K562 (cell line): Measurements from ENCODE around the gene WASF2. TPM values are rescaled to one million over a fixed set of nuclear protein-coding genes. Genes with fewer than 3 reads are reported as not detected.
A peak's percentile ranks its signal among the peaks of the same experiment; 100 is the strongest.

Source experiments
- ATAC-seq: fragments of 200-7000 bp; cut with Tn5 transposase; 3 replicates; pipeline ENCODE4 v1.9.1; 2020; ENCODE audit warnings: moderate library complexity
- BruUV-seq: library from RNA; stranded (reverse); fragments of 400-500 nt; replicated peaks from 2 replicates; lab custom pipeline; 2021; lab: Mats Ljungman, UMichigan
- CTCF ChIA-PET: fragments of 300-600 bp; formaldehyde crosslinking; extraction: SDS; loops from one replicate; lab custom pipeline; 2021; ENCODE audit warnings: low intra/inter-chr PET ratio; lab: Yijun Ruan, JAX
- POLR2A ChIA-PET: fragments of 300-600, 350-650 bp; sonication (Branson Sonifier 250); formaldehyde crosslinking; extraction: SDS; loops from one replicate; lab custom pipeline; 2021; ENCODE audit warnings: antibody characterized with exemption, inconsistent platforms; lab: Yijun Ruan, JAX
- DNase-seq, 4 experiments: peaks; one replicate each; pipeline versions ENCODE4 v3.0.0 to v3.0.0-alpha.2; 2011 to 2018; ENCODE audit warnings: low spot score in 3 of 4, mixed read lengths in 3 of 4; ENCODE audit errors: extremely low read depth in 1 of 4
- FAIRE-seq: peaks from 2 replicates; lab custom pipeline; 2011; peaks lifted over from hg19 to GRCh38; lab: Jason Lieb, UNC
- H2AFZ ChIP-seq: 2 replicates; pipeline ENCODE4 v1.6.0; 2011; ENCODE audit warnings: low read depth, low read length, control low read depth, inconsistent platforms
- H3K27ac ChIP-seq: fragments of 200-600 bp; 3 replicates; pipeline ENCODE4 v1.8.0; 2011; ENCODE audit warnings: low read depth, mild to moderate bottlenecking, control low read depth, inconsistent platforms, low read length, moderate library complexity, mixed read lengths; ENCODE audit errors: extremely low read depth
- H3K27me3 ChIP-seq, 2 experiments: fragments of 300-600 bp in 1 of 2; 2 replicates in 1 of 2; 3 replicates in 1 of 2; pipeline versions ENCODE4 v1.6.0 to v1.8.0; 2011; ENCODE audit warnings: inconsistent platforms in 2 of 2, low read length in 2 of 2, mild to moderate bottlenecking in 1 of 2, mixed read lengths in 1 of 2, moderate library complexity in 1 of 2; ENCODE audit not compliant: control insufficient read depth in 2 of 2, insufficient read depth in 2 of 2
- H3K36me3 ChIP-seq: fragments of 300-600 bp; 3 replicates; pipeline ENCODE4 v1.8.0; 2011; ENCODE audit warnings: mild to moderate bottlenecking, low read length, inconsistent platforms; ENCODE audit not compliant: control insufficient read depth, insufficient read depth
- H3K4me1 ChIP-seq, 2 experiments: fragments of 200-600 bp in 1 of 2; replicated peaks in 1 of 2; 2 replicates in 1 of 2; 3 replicates in 1 of 2; pipeline versions ENCODE4 v1.5.1 to v1.8.0; 2011; ENCODE audit warnings: inconsistent platforms in 2 of 2, low read length in 2 of 2, mild to moderate bottlenecking in 1 of 2, mixed read lengths in 1 of 2, moderate library complexity in 1 of 2; ENCODE audit not compliant: control insufficient read depth in 2 of 2, insufficient read depth in 2 of 2
- H3K4me2 ChIP-seq: 2 replicates; pipeline ENCODE4 v1.6.1; 2011; ENCODE audit warnings: low read length, control low read depth, inconsistent platforms, mixed read lengths; ENCODE audit not compliant: insufficient read depth
- H3K4me3 ChIP-seq: fragments of 200-600 bp; sonication (generic), shearing (Covaris generic); 2 replicates; pipeline ENCODE4 v1.5.1; 2016; ENCODE audit warnings: control low read depth, inconsistent platforms
- H3K79me2 ChIP-seq: fragments of 200-600 bp; 3 replicates; pipeline ENCODE4 v1.8.0; 2011; ENCODE audit warnings: low read length, inconsistent platforms; ENCODE audit not compliant: control insufficient read depth, insufficient read depth
- H3K9ac ChIP-seq, 2 experiments: 2 replicates each; pipeline versions ENCODE4 v1.6.0 to v1.6.1; 2011; ENCODE audit warnings: low read depth in 2 of 2, low read length in 2 of 2, control low read depth in 1 of 2, inconsistent platforms in 1 of 2, mild to moderate bottlenecking in 1 of 2, mixed read lengths in 1 of 2; ENCODE audit not compliant: insufficient read depth in 1 of 2
- H3K9me1 ChIP-seq: one replicate; pipeline ENCODE4 v1.6.0; 2011; ENCODE audit warnings: inconsistent platforms, mild to moderate bottlenecking, low read length, moderate library complexity; ENCODE audit not compliant: control insufficient read depth, insufficient read depth
- H3K9me3 ChIP-seq: replicated peaks from 2 replicates; pipeline ENCODE4 v1.5.1; 2011; ENCODE audit warnings: low read depth, low read length, inconsistent platforms; ENCODE audit not compliant: control insufficient read depth, insufficient read depth
- H4K20me1 ChIP-seq: replicated peaks from 2 replicates; pipeline ENCODE4 v1.6.1; 2011; ENCODE audit warnings: low read length, inconsistent platforms, mixed read lengths; ENCODE audit not compliant: control insufficient read depth, insufficient read depth
- KLF10 ChIP-seq: fragments of 250-450 bp; sonication (Bioruptor Pico); IDR thresholded peaks from 2 replicates; pipeline ENCODE4 v1.6.1; 2021; ENCODE audit warnings: matching md5 sums
- NCOA1 ChIP-seq: fragments of 450-650 bp; IDR thresholded peaks from 2 replicates; pipeline ENCODE4 v1.6.1; 2016; ENCODE audit warnings: low read depth
- PYGO2 ChIP-seq: fragments of 450-650 bp; IDR thresholded peaks from 2 replicates; pipeline ENCODE4 v1.6.1; 2016; ENCODE audit warnings: mild to moderate bottlenecking, missing genetic modification characterization, moderate library complexity, missing compliant biosample characterization
- RAD21 ChIP-seq, 2 experiments: fragments of 250-450 bp in 1 of 2; fragments of 450-650 bp in 1 of 2; sonication (Bioruptor Pico) in 1 of 2; formaldehyde crosslinking in 1 of 2; IDR thresholded peaks in 1 of 2; conservative IDR thresholded peaks in 1 of 2; 2 replicates each; pipeline versions ENCODE4 v1.4.0 to v1.8.0; 2020 to 2022; ENCODE audit warnings: mild to moderate bottlenecking in 2 of 2, moderate library complexity in 1 of 2
- TEAD4 ChIP-seq, 2 experiments: sonication (generic) in 1 of 2; formaldehyde crosslinking in 1 of 2; IDR thresholded peaks; 2 replicates each; pipeline versions ENCODE4 v1.6.1 to v1.8.0; 2012 to 2022; ENCODE audit warnings: borderline replicate concordance in 1 of 2, inconsistent platforms in 1 of 2, low read length in 1 of 2, mild to moderate bottlenecking in 1 of 2, missing genetic modification reagents in 1 of 2
- ZKSCAN1 ChIP-seq: fragments of 150-350 bp; IDR thresholded peaks from 2 replicates; pipeline ENCODE4 v1.6.1; 2016; ENCODE audit warnings: low read depth, low read length
- WGBS: fragments of 100-300 bp; shearing (Covaris generic); methylation state at CpG from one replicate; pipeline ENCODE4 v1.1.6; 2016; ENCODE audit warnings: low coverage, mixed read lengths; ENCODE audit not compliant: insufficient coverage; ENCODE audit errors: missing lambda C conversion rate; 5-methylcytosine and 5-hydroxymethylcytosine counted together
- in situ Hi-C: fragments of 300-500 bp; cut with MboI; formaldehyde crosslinking; loops from 4 replicates; pipeline ENCODE4 v1.15.0; 2018; ENCODE audit warnings: inconsistent platforms, mixed read lengths
- intact Hi-C: fragments of 100-400 bp; cut with micrococcal nuclease; formaldehyde crosslinking; loops from 2 replicates; pipeline ENCODE4 v1.14.2; 2022
- polyA plus RNA-seq, 8 experiments: library from polyadenylated mRNA; depleted of rRNA in 4 of 8; stranded (reverse) in 5 of 8; unstranded in 3 of 8; fragments of >200 nt; fragmentation: Nextera tagmentation in 2 of 8; fragmentation: Illumina TruSeq in 1 of 8; extraction: Ambion mirVana in 2 of 8; extraction: Trizol in 1 of 8; gene quantifications; 2 replicates each; pipeline versions ENCODE4 v1.2.1 to v1.2.3, GENCODE V29; 2011 to 2014; ENCODE audit warnings: inconsistent platforms in 1 of 8, missing spikeins in 1 of 8
- total RNA-seq, 7 experiments: library from RNA; depleted of rRNA in 6 of 7; stranded (reverse); fragments of >200 nt in 6 of 7; fragmentation: Illumina TruSeq in 2 of 7; extraction: Trizol in 2 of 7; gene quantifications; 2 replicates each; pipeline versions ENCODE4 v1.2.1 to v1.2.3, GENCODE V29; 2011 to 2021; ENCODE audit warnings: low replicate concordance in 1 of 7
- TF ChIP-seq, protein P1 (sequence below): fragments of 450-650 bp; formaldehyde crosslinking; IDR thresholded peaks from 2 replicates; pipeline ENCODE4 v1.4.0; 2020; ENCODE audit warnings: mild to moderate bottlenecking, moderate library complexity
- TF ChIP-seq, protein P2 (sequence below): IDR thresholded peaks from 2 replicates; pipeline ENCODE4 v1.6.1; 2016; ENCODE audit warnings: missing genetic modification characterization, missing compliant biosample characterization

Gene WASF2
- total and polyA plus RNA-seq, 9 of the 15 experiments (the other 6 are each of a cell fraction or from before 2014, with no cell fraction given) = 8.2 to 163 (median 31.2) TPM

DNA sequence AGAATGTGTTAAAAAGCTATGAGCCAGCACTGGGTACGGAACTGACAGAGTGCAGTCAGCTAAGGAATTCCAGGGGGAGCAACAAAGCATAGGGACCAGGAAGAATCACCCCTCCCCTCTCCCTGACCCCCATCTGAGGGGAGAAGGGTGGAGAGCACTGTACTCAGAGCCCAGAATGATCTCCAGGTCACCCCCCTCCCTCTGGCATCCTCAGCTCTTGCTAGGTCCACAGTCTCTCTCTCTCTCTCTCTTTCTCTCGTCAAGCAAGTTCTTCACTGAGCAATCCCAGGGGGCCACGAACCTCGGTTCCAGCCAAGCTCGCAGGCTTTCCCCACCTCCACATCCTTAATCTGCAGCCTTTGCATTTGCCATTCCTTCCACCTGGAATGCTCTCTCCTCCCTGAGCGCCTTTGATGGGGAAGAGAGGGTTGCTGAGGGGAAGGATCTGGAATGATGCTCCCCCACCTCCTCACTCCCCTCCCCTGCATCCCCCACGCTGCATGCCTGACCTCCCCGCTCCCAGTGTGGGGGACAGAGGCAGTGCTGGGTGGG is 6.7 kb upstream of the WASF2 start (continued):
- TF ChIP-seq, protein P1, sequence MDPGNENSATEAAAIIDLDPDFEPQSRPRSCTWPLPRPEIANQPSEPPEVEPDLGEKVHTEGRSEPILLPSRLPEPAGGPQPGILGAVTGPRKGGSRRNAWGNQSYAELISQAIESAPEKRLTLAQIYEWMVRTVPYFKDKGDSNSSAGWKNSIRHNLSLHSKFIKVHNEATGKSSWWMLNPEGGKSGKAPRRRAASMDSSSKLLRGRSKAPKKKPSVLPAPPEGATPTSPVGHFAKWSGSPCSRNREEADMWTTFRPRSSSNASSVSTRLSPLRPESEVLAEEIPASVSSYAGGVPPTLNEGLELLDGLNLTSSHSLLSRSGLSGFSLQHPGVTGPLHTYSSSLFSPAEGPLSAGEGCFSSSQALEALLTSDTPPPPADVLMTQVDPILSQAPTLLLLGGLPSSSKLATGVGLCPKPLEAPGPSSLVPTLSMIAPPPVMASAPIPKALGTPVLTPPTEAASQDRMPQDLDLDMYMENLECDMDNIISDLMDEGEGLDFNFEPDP (CRISPR knock-in tag) = no peak
- peak; percentile 21; the same call in 1 of the 2 replicates for TF ChIP-seq TEAD4 (IDR thresholded peaks at IDR 0.05; ENCODE audit: low read length)
- TF ChIP-seq TEAD4 (CRISPR knock-in tag; IDR thresholded peaks at IDR 0.05; ENCODE audit: borderline replicate concordance) = no peak
- TF ChIP-seq, protein P2, sequence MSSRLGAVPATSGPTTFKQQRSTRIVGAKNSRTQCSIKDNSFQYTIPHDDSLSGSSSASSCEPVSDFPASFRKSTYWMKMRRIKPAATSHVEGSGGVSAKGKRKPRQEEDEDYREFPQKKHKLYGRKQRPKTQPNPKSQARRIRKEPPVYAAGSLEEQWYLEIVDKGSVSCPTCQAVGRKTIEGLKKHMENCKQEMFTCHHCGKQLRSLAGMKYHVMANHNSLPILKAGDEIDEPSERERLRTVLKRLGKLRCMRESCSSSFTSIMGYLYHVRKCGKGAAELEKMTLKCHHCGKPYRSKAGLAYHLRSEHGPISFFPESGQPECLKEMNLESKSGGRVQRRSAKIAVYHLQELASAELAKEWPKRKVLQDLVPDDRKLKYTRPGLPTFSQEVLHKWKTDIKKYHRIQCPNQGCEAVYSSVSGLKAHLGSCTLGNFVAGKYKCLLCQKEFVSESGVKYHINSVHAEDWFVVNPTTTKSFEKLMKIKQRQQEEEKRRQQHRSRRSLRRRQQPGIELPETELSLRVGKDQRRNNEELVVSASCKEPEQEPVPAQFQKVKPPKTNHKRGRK (tag) = no peak
- peak; percentile 10; the same call in 1 of the 2 replicates for TF ChIP-seq NCOA1

DNA sequence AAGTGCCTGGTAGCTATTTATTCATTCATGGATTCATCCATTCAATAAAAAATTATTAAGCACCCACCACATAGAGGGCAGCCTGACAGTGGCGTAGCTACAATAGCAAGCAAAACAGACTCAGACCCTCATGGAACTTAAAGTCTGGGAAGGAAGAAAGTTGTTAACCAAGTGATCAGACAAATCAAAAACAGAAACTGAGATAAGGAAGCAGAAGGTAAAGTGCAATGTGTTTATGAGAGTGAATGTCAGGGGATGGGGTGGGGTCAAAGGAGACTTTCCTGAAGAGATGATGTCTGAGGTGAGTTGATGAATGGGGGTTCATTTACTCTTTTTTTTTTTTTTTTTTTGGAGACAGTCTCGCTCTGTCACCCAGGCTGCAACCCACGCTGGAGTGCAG is 2.8 kb upstream of the WASF2 start:
- Histone ChIP-seq H3K36me3 (no peaks in the 10 kb centered on the region; the same call in 2 of the 3 replicates), H3K79me2 (peaks cover 23% of the 10 kb centered on the region), H3K4me2 (no peak overlapping the region), H3K9me3 (no peaks in the 10 kb centered on the region), H3K9me1 (no peaks in the 10 kb centered on the region), H3K27ac (no peak overlapping the region), H3K9ac (no peak overlapping the region), H3K4me1 (peaks cover 12 to 22% of the 10 kb centered on the region in 2 experiments; a peak in 4 of 5 replicates), H4K20me1 (peaks cover 8% of the 10 kb centered on the region), H3K27me3 (no peaks in the 10 kb centered on the region), H3K4me3 (no peak overlapping the region), H2AFZ (peak overlapping the region; percentile 78)
- TF ChIP-seq ZKSCAN1 (no peak), RAD21 (CRISPR knock-in tag; conservative IDR thresholded peaks at IDR 0.05 in 1 of 2, IDR thresholded peaks at IDR 0.05 in 1 of 2) (no peak), KLF10 (CRISPR knock-in tag) (no peak), PYGO2 (tag) (no peak)
- in situ Hi-C loops (no loop called here), intact Hi-C loops (loop anchor here (5.0 kb wide), 2 partner anchors 75 to 1025 kb away; no protein-coding TSS in a partner anchor)
- no peak for ATAC-seq
- DNase-seq = no peak
- BruUV-seq = no TSS peak
- FAIRE-seq = no peak
- CTCF ChIA-PET = no interaction called here
- POLR2A ChIA-PET = interaction anchor here (0.8 to 1.8 kb wide), 3 partner anchors 9 to 43 kb away, joined by 3 to 4 read pairs (median 3); no protein-coding TSS in a partner anchor
- WGBS = 92% methylated on average over 3 of the region's 3 CpGs
